ENCODE data around the gene LYRM1.
A peak's percentile ranks its signal among the peaks of the same experiment; 100 is the strongest.
"Not testable (repeated sequence)": the region's sequence is repeated elsewhere in the genome, so short reads cannot be mapped to it uniquely, and the experiment has no call there.

LYRM1 gene

DNA sequence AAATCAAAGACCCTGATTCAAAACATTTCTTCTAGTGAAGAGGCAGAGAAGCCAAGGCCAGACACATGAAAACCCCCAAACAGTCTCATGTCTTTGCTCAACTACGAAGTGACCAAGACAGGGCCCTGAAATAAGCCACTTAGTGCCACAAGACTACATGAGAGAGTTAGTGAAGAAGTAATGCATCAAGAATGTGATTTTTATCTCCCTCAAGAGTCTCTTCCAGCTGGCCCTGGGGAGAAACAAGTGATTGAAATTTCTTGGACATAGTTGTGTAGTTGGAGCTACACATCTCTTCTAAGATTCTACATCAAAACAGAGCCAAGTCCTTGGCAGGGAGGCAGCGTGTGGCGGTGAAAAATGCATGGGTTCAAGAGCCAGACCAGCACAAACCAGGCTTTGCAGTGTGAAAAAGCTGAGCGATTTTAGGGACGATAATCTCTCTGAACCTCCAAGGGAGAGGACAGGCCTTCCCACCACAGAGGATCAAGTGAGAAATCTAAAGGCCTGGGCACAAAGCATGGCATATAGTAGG is 30.6 kb downstream of the LYRM1 start:
- DNase-seq (ENCODE audit: low read depth in 4 of 4, low spot score in 1 of 4) = no peak

DNA sequence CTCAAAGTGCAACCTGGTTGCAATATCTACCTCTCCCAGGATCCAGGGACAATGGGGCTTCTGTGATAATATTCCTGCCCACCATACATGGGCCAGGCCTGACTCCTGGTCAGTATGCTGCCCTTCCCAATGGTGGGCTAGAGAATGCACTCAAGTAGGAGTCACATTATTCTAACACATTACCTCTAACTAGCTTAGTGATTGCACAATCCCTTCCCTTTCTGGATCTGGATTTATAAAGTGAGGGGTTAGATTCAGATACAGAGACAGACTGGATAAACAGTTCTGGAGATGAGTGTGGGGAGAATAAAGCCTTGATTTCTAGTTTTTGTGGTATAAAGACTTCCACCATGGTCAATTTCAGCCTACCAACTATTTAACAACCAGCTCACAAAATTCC is 33.0 kb downstream of the LYRM1 start:
- DNase-seq (ENCODE audit: low read depth in 4 of 4, low spot score in 1 of 4) = no peak

DNA sequence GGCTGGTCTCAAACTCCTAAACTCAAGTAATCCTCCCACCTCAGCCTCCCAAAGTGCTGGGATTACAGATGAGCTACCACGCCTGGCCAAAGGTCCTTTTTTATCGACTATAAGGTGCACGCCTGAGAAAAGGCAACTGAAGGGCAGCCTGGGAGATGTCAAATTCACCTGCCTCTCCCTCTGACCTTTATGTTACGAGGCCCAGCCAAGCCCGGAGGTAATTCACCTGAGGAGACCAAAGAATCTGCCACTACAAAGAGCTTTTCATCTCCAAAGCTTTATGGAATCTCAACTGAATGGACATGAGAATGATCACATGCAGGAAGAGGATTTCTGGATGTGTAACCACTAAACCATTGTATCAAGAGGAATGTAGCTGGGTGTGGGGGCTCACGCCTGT is 37.2 kb downstream of the LYRM1 start:
- DNase-seq (ENCODE audit: low read depth in 4 of 4, low spot score in 1 of 4) = no peak

DNA sequence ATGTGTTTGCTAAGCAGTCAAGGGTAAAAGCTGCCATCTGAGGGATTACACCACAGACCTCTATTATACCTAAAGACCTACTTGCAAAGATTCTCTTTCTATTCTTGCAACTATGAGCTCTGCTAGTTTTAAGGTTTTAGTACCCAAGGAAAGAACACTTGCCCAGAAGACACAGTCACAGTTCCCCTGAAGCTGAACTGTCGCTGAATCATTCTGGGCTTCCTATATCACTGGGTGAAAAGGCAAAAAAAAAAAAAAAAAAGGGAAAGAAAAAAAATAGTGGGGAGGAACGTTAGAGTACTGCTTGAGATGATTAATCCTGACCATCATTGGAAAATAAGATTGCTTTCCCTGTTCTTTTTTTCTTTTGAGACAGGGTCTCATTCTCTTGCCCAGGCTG is 37.9 kb downstream of the LYRM1 start:
- DNase-seq (ENCODE audit: low read depth in 4 of 4, low spot score in 1 of 4) = no peak

DNA sequence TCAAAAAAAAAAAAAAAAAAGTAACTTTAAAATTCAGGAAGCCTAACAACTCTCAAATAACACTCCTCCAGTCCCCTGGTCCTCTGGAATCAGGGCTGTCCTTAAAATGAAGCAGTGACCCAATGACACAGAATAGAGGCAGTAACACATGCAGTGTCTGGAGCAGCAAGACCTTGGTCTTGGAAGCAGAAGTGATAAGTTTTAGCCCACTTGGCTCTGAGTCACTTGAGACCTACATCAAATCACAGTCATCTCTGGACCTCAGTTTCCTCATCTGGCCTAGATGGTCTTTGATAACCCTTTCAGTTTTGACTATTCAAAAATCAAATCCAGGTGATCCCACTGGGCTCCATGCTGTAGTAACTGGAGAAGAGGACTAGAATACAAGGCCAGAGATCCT is 39.0 kb downstream of the LYRM1 start:
- no peak for DNase-seq (ENCODE audit: low read depth in 4 of 4, low spot score in 1 of 4)

DNA sequence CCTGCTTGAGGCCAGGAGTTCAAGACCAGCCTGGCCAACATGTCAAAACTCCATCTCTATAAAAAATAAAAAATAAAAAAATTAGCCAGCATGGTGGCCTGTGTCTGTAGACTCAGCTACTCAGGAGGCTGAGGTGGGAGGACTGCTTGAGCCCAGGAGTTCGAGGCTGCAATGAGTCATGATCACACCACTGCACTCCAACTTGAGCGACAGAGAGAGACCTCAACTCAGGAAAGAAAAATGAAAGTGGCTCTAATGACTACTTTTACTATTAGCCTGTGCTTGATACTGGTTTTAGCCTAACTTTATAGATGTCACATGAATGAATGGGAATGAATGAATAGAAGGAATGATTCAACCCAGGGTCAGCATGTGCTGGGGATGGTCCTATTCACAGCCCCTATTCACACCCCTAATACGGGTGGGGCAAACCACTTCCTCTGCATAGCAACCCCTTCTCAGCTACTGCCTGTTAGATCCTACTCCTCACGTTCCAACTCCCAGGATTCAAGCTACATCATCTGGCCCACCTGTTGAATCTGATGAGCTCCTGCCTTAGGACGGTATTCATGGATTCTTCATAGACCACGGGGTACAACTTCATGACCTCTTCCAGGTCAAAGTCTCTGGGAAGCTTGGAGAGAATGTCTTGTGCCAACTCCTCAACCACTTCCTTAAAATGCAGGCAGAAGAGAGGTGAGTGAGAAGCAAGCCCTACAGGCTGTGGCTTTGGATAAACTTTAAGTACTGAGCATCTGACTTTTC is 40.5 kb downstream of the LYRM1 start:
- no peak for DNase-seq (ENCODE audit: low read depth in 4 of 4, low spot score in 1 of 4)

DNA sequence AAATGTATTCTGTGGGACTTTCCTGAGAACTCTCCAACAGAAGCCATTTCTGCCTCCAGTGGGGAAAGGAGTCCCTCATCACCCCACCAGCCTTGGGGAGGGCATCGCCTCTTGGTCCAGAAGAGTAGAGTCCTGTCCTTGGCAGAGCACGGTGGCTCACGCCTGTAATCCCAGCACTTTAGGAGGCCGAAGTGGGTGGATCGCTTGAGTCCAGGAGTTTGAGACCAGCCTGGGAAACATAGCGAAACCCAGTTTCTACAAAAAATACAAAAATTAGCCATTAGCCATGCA is 41.0 kb downstream of the LYRM1 start:
- DNase-seq (ENCODE audit: low read depth in 4 of 4, low spot score in 1 of 4) = no peak

DNA sequence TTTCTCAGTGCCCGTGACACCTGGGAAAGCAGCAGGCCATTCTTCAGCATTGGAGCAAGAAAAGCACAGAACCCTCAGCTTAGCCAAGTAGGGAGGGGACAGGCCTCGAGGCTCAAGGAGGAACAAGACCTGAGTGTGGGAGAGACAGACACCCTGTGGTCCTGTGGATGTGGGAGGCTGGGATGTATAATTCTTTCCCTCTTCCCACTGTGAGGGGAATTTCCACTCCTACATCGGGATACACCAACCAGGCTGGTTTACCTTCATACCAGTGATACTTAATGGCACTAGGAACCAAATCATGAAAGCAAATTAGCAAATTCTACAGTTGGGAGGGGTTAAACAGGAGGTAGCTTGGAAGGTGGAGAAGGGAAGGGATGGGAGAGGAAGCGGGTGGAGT is 41.7 kb downstream of the LYRM1 start:
- DNase-seq (ENCODE audit: low read depth in 4 of 4, low spot score in 1 of 4) = no peak

DNA sequence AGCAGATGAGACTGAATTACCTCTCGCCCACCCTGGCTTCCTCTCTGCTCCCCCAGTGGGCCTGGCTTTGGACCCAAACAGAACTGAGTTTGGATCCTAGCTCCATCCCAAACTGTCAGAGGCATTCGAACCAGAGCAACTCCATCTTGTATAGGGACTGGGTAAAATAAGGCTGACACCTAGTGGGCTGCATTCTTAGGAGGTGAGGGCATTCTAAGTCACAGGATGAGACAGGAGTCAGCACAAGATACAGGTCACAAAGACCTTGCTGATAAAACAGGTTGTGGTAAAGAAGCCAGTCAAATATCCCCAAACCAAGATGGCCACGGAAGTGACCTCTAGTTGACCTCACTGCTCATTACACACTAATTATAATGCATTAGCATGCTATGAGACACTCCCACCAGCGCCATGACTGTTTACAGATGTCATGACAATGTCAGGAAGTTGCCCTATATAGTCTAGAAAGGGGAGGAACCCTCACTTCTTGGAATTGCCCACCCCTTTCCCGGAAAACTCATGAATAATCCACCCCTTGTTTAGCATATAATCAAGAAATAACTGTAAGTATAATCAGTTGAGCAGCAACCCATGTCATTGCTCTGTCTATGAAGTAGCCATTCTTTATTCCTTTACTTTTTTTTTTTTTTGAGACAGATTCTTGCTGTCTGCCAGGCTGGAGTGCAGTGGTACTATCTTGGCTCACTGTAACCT is 44.4 kb downstream of the LYRM1 start:
- peak in 2 of 4 experiments; percentile 20 to 23 for DNase-seq (ENCODE audit: low read depth in 4 of 4, low spot score in 1 of 4)

DNA sequence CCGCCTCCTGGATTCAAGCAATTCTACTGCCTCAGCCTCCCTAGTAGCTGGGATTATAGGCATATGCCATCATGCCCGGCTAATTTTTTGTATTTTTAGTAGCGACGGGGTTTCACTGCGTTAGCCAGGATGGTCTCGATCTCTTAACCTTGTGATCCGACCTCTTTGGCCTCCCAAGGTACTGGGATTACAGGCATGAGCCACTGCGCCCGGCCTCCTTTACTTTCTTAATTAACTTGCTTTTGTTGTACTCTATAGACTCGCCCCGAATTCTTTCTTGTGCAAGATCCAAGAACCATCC is 45.0 kb downstream of the LYRM1 start:
- not testable (repeated sequence) for DNase-seq (ENCODE audit: low read depth in 4 of 4, low spot score in 1 of 4)

DNA sequence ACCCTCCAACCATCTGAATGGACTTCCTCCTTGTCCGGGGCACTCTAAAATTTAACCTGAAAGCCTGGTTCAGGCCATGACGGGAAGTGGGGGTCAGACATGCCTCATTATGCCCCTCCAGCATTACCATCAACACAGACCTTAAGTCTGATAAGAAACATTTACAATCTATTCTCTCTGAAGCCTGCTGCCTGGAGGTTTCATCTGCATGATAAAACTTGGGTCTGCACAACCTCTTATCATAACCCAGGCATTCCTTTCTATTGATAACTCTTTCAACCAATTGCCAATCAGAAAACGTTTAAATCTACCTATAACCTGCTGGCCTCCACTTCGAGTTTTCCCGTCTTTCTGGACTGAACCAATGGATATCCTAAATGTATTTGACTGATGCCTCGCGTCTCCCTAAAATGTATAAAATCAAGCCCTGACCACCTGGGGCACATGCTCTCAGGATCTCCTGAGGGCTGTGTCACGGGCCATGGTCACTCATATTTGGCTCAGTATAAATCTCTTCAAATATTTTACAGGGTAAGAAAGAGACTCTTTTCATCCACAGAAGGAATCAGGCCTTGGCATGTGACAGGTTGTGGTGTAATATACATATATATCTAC is 45.6 kb downstream of the LYRM1 start:
- no peak for DNase-seq (ENCODE audit: low read depth in 4 of 4, low spot score in 1 of 4)

DNA sequence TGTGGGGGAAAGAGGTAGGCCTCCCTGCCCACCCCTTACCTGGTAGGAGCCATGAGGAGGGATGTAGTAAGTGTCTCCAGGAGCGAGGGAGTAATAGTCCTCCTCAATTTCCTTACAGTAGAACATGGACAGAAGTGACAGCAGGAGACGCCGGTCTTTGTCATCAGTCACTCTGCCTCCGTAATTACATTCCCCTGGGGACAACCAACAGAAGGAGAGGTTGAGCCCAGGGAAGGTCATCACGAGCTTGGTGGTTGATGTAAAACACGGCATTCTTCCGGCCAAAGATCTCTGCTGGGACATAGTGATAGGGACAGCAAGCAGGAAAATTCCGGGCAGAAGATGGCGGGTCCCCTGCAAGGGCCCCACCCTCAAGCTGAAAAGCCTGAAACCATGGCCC is 47.9 kb downstream of the LYRM1 start:
- DNase-seq (ENCODE audit: low read depth in 4 of 4, low spot score in 1 of 4) = no peak

DNA sequence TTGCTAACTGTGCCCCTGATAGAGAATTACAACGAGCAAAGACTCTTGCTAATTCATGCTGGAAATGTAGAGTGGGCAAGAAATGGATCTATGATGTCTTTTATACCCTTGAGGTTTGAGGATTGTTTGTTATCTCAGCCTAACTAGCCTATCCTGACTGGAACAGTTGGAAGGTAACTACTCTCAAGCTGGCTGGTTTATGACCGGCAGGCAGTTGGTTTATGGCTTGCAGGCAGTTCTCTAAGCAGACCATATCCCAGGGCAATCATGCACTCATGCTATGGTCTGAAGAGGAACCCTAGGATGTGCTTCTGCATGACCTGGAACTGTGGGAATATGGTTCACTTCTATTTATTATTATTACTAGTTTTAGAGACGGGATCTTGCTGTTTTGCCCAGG is 49.1 kb downstream of the LYRM1 start:
- no peak for DNase-seq (ENCODE audit: low read depth in 4 of 4, low spot score in 1 of 4)

DNA sequence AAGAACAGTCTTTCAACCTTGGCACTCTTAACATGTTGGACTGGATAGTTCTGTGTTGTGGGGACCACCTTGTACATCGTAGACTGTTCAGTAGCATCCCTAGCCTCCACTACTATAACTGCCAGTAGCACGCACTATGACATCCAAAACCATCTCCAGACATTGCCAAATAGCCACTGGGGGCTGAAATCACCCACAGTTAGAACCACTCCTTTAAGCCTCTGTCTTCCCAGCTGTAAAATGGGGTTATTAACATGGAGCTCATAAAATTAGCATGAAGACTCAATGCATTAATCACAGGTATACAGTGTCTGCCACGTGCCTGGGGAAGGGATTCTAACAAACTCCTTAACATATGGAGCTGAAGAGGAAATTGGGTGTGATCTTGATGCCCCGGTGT is 49.7 kb downstream of the LYRM1 start:
- no peak for DNase-seq (ENCODE audit: low read depth in 4 of 4, low spot score in 1 of 4)

DNA sequence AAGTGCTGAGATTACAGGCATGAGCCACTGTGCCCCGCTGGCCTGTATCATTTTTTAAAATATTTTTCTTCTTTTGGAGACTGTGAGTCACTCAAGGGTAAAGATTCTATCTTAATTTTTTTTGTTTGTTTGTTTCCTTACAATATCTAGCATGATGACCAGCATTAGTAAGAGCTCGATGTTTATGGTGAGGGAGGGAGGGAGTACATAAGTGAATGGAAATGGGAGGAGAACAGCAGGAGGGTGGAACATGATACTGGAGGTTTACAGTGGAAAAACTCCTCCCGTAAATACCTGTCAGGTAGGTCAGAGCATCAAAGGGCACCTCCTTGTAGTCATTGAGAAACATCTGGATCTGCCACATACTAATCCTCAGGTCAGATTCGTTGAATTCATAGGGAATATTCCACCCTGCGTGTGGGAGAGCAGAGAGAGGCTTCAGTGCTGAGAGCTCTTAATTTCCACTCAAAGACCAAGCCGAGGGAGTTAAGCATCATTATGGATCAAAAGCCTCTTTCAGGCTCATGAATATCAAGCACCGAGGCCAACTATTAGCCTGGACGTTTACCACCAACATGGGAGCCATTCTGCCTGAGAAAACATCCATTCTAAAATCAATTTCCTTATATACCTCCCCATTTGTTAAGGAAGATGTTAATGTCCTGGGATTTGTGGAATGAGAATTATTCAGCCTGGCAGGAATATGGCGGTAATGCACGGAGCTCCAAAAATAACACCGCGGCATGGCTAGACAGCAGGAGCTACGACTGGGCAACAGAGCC is 51.8 kb downstream of the LYRM1 start:
- DNase-seq (ENCODE audit: low read depth in 4 of 4, low spot score in 1 of 4) = no peak

DNA sequence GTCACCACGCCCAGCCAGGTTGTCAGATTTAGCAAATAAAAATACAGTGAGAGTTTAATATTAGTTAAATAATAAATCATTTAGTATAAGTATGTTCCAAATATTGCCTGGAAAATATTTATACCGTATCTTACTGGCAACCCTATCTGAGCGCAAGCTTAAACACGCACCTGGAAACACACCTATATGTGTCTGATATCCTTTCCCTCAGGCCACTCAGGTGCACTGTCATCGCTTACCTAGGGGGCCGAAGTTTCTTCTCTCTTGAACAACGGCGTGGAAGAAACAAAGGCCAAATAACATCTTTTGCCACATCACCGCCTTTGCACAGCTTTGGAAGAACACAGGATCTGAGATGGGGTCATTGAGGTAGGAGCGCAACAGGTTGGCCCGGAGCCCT is 54.0 kb downstream of the LYRM1 start:
- DNase-seq (ENCODE audit: low read depth in 4 of 4, low spot score in 1 of 4) = no peak

DNA sequence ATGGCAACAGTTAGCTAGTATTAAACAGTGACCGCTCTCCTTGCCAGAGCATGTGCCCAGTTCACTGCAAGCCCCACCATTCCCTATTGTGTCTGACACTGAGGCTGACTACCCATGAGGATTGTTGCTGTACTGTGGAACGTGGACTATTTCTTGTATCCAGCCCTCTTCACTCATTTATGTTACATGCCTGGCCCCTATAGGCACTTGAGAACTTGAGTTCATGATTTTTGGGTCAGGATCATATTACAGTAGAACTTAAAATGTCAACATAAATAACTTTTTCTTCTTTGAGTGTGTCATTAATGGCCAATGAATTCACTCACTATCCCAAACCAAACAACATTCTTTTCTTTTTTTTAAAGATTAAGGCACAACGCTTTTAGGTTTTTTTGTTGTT is 55.7 kb downstream of the LYRM1 start:
- DNase-seq (ENCODE audit: low read depth in 4 of 4, low spot score in 1 of 4) = no peak

DNA sequence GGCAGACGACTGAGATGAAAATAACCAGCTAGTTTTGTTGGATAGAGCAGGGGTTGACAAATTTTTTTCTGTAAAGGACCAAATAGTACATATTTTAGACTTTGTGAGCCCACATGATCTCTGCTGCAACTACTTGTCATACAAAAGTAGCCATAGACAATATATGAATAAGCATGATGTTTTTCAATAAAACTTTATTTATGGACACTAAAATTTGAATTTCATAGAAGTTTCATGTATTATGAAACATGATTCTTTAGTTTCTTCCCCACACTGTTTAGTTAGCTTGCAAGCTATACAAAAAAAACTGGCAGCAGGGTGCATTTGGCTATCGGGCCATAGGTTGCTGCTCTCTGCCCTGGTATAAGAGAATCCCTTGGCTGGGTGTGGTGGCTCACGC is 56.6 kb downstream of the LYRM1 start:
- no peak for DNase-seq (ENCODE audit: low read depth in 4 of 4, low spot score in 1 of 4)

DNA sequence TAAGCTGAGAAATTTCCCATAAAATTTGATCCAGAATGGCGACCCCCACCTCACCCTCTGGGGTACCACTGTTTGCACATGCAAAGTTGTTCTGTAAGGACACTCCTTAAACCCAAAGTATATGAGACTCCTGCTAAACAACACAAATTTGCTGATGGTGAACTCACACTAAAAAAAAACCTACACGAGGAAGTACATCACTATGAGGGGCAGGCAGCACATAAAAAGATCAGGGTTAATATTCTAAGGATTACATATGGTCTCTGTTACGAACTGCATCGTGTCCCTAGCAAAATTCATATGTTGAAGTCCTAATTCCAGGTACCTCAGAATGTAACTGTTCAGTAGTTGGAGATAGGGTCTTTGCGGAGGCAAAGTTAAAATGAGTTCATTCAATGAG is 60.3 kb downstream of the LYRM1 start:
- DNase-seq (ENCODE audit: low read depth in 4 of 4, low spot score in 1 of 4) = no peak

DNA sequence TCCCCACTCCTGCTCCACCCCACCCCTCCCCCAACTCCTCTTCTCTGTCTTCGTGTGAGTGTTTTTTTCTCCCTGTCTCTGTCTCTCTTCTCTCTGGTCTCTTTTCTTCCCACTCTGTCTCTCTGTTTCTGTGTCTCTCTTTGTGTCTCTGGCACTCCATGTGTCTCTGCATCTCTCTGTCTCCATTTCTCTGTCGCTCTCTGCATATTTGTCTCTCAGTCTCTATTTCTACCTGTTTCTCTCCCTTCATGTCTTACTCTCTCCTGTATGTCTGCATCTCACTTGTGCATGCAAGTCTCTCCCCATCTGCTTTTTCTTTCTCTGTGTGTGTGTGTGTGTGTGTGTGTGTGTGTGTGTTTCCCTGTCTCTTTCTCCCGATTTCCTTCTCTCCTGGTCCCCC is 68.2 kb downstream of the LYRM1 start:
- DNase-seq (ENCODE audit: low read depth in 4 of 4, low spot score in 1 of 4) = no peak

DNA sequence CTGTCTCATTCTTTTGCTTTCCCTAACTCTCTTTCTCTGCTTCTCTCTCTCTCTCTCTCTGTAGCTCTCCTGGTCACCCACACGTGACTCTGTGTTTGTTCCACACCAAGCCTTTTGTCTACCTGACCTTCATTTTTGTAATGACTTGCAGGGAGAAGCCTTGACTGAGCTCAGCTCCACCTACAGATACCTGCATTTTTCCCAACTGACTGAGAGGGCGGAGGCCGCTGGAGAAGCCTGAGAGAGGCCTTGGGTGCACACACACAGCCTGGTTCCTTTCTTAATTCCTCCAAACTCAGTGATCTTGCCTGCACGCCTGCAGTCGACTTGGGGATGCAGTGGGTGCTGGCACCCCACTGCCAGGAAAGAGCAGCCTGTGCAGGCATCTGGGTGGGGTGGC is 68.8 kb downstream of the LYRM1 start:
- no peak for DNase-seq (ENCODE audit: low read depth in 4 of 4, low spot score in 1 of 4)

DNA sequence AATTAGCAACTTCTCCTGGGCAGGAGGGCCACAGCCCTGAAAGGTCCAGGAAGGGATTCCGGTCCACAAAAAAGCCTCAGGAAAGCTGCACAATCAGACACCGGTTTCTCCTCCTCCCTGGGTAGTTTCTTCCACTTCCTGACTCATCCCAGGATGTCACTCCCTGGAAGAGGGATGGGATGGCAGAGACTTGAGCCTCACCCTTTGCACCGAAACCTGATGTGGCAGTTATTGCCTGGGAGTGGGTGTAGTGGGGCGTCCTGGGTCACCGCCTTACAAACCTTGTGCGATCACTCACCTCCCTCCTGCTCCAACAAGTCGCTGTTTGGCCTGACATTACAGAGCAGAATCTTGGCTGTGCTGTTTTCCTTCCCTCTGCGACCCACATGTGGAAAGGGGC is 70.8 kb downstream of the LYRM1 start:
- DNase-seq (ENCODE audit: low read depth in 4 of 4, low spot score in 1 of 4) = no peak
